Calu3 (cell line): ENCODE measurements around the gene SLC2A13. TPM values are rescaled to one million over a fixed set of nuclear protein-coding genes. Genes with fewer than 3 reads are reported as not detected.
A peak's percentile ranks its signal among the peaks of the same experiment; 100 is the strongest.

Source experiments
- Bru-seq: library from RNA; stranded (reverse); fragments of 400-500 nt; gene quantifications from one replicate; lab custom pipeline; 2021; lab: Mats Ljungman, UMichigan
- BruChase-seq, 2 experiments: library from RNA; stranded (reverse); fragments of 400-500 nt; gene quantifications; one replicate each; lab custom pipeline; 2021; lab: Mats Ljungman, UMichigan
- BruUV-seq: library from RNA; stranded (reverse); fragments of 400-500 nt; replicated peaks from 2 replicates; lab custom pipeline; 2021; lab: Mats Ljungman, UMichigan
- CTCF ChIA-PET: fragments of 300-600 bp; sonication (Branson Sonifier 250); formaldehyde crosslinking; loops from one replicate; lab custom pipeline; 2022; ENCODE audit warnings: antibody characterized with exemption; lab: Charles Lee
- DNase-seq: peaks from one replicate; pipeline ENCODE4 v3.0.0; 2022
- H3K27ac Mint-ChIP-seq: one replicate; pipeline ENCODE4 v1.8.0; 2022; ENCODE audit warnings: mixed read lengths; ENCODE audit not compliant: unreplicated experiment
- H3K27me3 Mint-ChIP-seq: one replicate; pipeline ENCODE4 v1.8.0; 2022; ENCODE audit warnings: mixed read lengths; ENCODE audit not compliant: unreplicated experiment
- H3K36me3 Mint-ChIP-seq: one replicate; pipeline ENCODE4 v1.8.0; 2022; ENCODE audit warnings: mild to moderate bottlenecking, moderate library complexity, mixed read lengths; ENCODE audit not compliant: insufficient read depth, unreplicated experiment
- H3K4me1 Mint-ChIP-seq: one replicate; pipeline ENCODE4 v1.8.0; 2022; ENCODE audit warnings: mild to moderate bottlenecking, low read depth, mixed read lengths; ENCODE audit not compliant: unreplicated experiment
- H3K4me3 Mint-ChIP-seq: one replicate; pipeline ENCODE4 v1.8.0; 2022; ENCODE audit warnings: mild to moderate bottlenecking, low read depth, moderate library complexity, mixed read lengths; ENCODE audit not compliant: unreplicated experiment
- H3K9me3 Mint-ChIP-seq: one replicate; pipeline ENCODE4 v1.8.0; 2022; ENCODE audit warnings: low read depth, mixed read lengths; ENCODE audit not compliant: unreplicated experiment
- intact Hi-C: fragments of 100-400 bp; cut with micrococcal nuclease; formaldehyde crosslinking; loops from one replicate; pipeline ENCODE4 v1.10.0; 2022; ENCODE audit not compliant: unreplicated experiment
- long read RNA-seq: library from polyadenylated mRNA; stranded (forward); transcript quantifications from one replicate; pipeline ENCODE4 v2.0.0, GENCODE V29; 2022
- total RNA-seq: library from RNA; stranded (reverse); gene quantifications from 2 replicates; pipeline ENCODE4 v1.2.3, GENCODE V29; 2022
- TF ChIP-seq, protein P1 (sequence below): fragments of 200-600 bp; IDR thresholded peaks from one replicate; pipeline ENCODE4 v1.8.0; 2022; ENCODE audit warnings: antibody characterized with exemption; ENCODE audit not compliant: unreplicated experiment

Gene SLC2A13
- total RNA-seq (8.4 and 9.4 TPM in 2 replicates), Bru-seq, nascent RNA (percentile 58 among the genes with signal in this experiment), BruChase-seq, experiment 1, labeled RNA remaining after a 6-hour chase (percentile 43 among the genes with signal in this experiment), BruChase-seq, experiment 2, labeled RNA remaining after a 2-hour chase (percentile 40 among the genes with signal in this experiment)
- long read RNA-seq, full-length matches to known transcripts, result 5 of 5 reads
- long read RNA-seq, partial matches to known transcripts, result 0 of 5 reads
- long read RNA-seq, other reads (novel, unspliced or antisense), result 0 of 5 reads

DNA sequence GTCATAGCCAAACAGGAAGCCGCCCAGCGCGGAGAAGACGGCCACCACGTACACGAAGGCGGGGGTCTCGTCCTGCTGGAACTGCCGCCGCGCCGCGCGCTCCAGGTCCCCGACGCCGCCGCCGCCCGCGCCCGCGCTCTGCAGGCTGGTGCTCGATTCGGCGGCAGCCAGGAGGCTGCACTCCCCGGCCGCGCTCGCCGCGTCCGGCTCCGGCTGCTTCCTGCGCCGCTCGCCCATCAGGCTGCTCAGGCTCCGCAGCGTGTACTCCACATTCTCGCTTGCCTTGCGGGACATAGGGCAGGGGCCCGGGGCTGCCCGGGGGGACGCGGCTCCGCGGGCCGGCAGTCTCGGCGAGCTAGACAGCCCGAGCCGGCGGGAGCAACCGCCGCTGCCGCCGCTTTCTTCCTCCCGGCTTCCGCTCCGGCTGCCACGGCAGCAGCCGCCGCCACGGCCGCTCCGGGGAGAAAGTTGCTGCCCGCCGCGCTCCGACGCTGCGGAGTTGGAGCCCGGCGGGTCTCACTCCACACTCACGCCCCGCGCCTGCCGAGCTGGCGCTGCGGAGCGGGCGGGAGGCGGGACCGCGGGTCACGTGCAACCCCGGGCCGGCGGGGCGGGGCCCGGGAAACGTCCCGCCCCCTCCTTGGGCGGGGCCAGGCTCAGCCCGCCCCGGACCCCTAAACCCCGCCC, at the start of gene SLC2A13:
TSS of gene SLC2A13 (minus strand) at position 567 of the 687 bp plus-strand sequence. CDS start at position 294, 273 bp downstream.
- TF ChIP-seq, protein P1, sequence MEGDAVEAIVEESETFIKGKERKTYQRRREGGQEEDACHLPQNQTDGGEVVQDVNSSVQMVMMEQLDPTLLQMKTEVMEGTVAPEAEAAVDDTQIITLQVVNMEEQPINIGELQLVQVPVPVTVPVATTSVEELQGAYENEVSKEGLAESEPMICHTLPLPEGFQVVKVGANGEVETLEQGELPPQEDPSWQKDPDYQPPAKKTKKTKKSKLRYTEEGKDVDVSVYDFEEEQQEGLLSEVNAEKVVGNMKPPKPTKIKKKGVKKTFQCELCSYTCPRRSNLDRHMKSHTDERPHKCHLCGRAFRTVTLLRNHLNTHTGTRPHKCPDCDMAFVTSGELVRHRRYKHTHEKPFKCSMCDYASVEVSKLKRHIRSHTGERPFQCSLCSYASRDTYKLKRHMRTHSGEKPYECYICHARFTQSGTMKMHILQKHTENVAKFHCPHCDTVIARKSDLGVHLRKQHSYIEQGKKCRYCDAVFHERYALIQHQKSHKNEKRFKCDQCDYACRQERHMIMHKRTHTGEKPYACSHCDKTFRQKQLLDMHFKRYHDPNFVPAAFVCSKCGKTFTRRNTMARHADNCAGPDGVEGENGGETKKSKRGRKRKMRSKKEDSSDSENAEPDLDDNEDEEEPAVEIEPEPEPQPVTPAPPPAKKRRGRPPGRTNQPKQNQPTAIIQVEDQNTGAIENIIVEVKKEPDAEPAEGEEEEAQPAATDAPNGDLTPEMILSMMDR, result no peak
- peak; percentile 79 for DNase-seq
- BruUV-seq, result no TSS peak
- H3K27ac Mint-ChIP-seq, result peak within 1 kb of the TSS; percentile 44
- H3K4me1 Mint-ChIP-seq, result peaks cover 32% of the 10 kb centered on the region
- no peaks in the 10 kb centered on the region for H3K9me3 Mint-ChIP-seq
- H3K36me3 Mint-ChIP-seq, result peaks cover 21% of the 10 kb centered on the region
- CTCF ChIA-PET, result interaction anchor here (0.6 to 5.4 kb wide), 2 partner anchors 94 to 571 kb away, joined by 3 to 29 read pairs; no protein-coding TSS in a partner anchor
- H3K27me3 Mint-ChIP-seq, result no peaks in the 10 kb centered on the region
- intact Hi-C loops, result loop anchor here (2.0 to 10.0 kb wide), 3 partner anchors 73 to 521 kb away; no protein-coding TSS in a partner anchor
- peak within 1 kb of the TSS; percentile 71 for H3K4me3 Mint-ChIP-seq

DNA sequence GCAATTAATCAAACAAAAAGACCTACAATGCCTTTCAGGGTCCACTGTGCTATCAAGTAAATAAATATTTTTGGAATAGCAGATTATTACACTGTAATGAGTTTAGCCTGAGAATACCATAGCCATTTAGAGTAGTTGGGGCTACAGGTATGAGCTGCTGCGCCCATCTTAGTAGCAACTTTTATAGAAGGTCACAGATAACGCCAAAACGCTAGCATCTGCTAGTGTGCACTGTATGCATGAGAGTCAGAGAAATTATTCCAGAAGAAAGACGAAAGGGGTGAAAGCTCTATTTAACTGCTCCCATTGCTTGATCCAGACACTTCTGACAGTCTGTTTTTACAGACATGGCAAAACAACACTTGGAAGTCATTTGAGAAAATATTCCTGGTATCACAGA, 48.5 kb upstream of the SLC2A13 start:
- TF ChIP-seq, protein P1, result no peak
- peaks cover 8% of the 10 kb centered on the region for H3K4me1 Mint-ChIP-seq
- no peak for DNase-seq
- CTCF ChIA-PET, result no interaction called here
- H3K36me3 Mint-ChIP-seq, result no peaks in the 10 kb centered on the region
- intact Hi-C loops, result no loop called here
- H3K4me3 Mint-ChIP-seq, result no peak overlapping the region
- no TSS peak for BruUV-seq
- no peak overlapping the region for H3K27ac Mint-ChIP-seq
- H3K27me3 Mint-ChIP-seq, result no peaks in the 10 kb centered on the region
- H3K9me3 Mint-ChIP-seq, result no peaks in the 10 kb centered on the region

- no TSS peak for BruUV-seq
Observed at GRCh38 chr12:40153432-40153831, 47.6 kb upstream of the SLC2A13 start.

DNA sequence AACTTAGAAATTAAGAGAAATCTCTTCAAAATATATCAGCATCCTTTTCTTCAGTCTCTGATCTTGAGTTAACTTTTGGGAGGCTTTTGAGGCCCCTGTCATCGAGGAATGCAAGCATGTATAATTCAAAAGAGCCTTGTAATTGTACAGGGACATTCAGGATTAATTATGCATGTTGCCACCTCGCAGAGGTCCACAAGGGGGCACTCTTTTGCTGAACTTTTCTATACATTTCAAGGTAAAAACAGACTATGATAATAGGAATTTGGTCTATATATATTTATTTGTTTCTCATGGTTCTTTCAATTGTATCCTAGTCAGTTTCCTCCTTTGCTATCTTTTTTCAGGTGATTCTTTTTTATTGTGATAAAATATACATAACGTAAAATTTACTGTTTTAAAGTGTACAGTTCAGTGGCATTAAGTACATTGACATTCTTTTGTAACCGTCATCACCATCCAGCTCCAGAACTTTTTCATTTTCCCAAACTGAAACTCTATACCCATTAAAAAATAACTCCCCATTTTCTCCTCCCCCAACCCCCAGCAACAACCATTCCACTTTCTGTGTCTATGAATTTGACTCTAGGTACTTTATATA, 47.0 kb upstream of the SLC2A13 start:
- CTCF ChIA-PET, result no interaction called here
- Mint-ChIP-seq H3K4me1 (peaks cover 8% of the 10 kb centered on the region), H3K4me3 (no peak overlapping the region), H3K36me3 (no peaks in the 10 kb centered on the region), H3K27ac (no peak overlapping the region), H3K9me3 (no peaks in the 10 kb centered on the region), H3K27me3 (no peaks in the 10 kb centered on the region)
- peak; percentile 37 for DNase-seq
- TF ChIP-seq, protein P1, result peak; percentile 59
- BruUV-seq, result no TSS peak
- intact Hi-C loops, result loop anchor here (1.0 kb wide), 1 partner anchor 160 kb away; no protein-coding TSS in a partner anchor

More at GRCh38 chr12:40153432-40153831, 47.6 kb upstream of the SLC2A13 start:
- H3K4me1 Mint-ChIP-seq, result peaks cover 8% of the 10 kb centered on the region
- no peak overlapping the region for H3K4me3 Mint-ChIP-seq
- intact Hi-C loops, result no loop called here
- CTCF ChIA-PET, result no interaction called here
- TF ChIP-seq, protein P1, result no peak
- no peaks in the 10 kb centered on the region for H3K36me3 Mint-ChIP-seq
- no peaks in the 10 kb centered on the region for H3K9me3 Mint-ChIP-seq
- H3K27me3 Mint-ChIP-seq, result no peaks in the 10 kb centered on the region
- DNase-seq, result no peak
- no peak overlapping the region for H3K27ac Mint-ChIP-seq
